AG04449 (cell line): ENCODE data around the gene MRAS.
"Not testable (repeated sequence)": the region's sequence is repeated elsewhere in the genome, so short reads cannot be mapped to it uniquely, and the experiment has no call there.

Experiments
- CTCF ChIA-PET: fragments of 350-600 bp; formaldehyde crosslinking; extraction: SDS; loops from one replicate; lab custom pipeline; 2021; ENCODE audit warnings: antibody characterized with exemption; lab: Yijun Ruan, JAX
- POLR2A ChIA-PET: fragments of 400-600, 350-600 bp; formaldehyde crosslinking; extraction: SDS; loops from one replicate; lab custom pipeline; 2020; ENCODE audit warnings: antibody characterized with exemption, inconsistent platforms; lab: Yijun Ruan, JAX
- DNase-seq: peaks from one replicate; pipeline ENCODE4 v3.0.0-alpha.2; 2010; ENCODE audit warnings: low read depth, low spot score
- H3K4me3 ChIP-seq: 2 replicates; pipeline ENCODE4 v1.5.1; 2011; ENCODE audit warnings: low read depth, mild to moderate bottlenecking, control low read depth, low read length
- CTCF ChIP-seq: IDR thresholded peaks from one replicate; pipeline ENCODE4 v1.5.1; 2011; ENCODE audit warnings: mild to moderate bottlenecking, moderate library complexity, low read length, control low read depth, inconsistent platforms; ENCODE audit not compliant: insufficient read depth; ENCODE audit errors: missing control alignments

MRAS gene

GRCh38 chr3:138450181-138450580, 101.8 kb downstream of the MRAS start:
- POLR2A ChIA-PET: no interaction called here
- H3K4me3 ChIP-seq: no peak overlapping the region
- no peak for TF ChIP-seq CTCF
- CTCF ChIA-PET: interaction anchor here (1.1 to 2.6 kb wide), 3 partner anchors 29 to 465 kb away, joined by 3 to 10 read pairs (median 6); no protein-coding TSS in a partner anchor
- no peak for DNase-seq

DNA sequence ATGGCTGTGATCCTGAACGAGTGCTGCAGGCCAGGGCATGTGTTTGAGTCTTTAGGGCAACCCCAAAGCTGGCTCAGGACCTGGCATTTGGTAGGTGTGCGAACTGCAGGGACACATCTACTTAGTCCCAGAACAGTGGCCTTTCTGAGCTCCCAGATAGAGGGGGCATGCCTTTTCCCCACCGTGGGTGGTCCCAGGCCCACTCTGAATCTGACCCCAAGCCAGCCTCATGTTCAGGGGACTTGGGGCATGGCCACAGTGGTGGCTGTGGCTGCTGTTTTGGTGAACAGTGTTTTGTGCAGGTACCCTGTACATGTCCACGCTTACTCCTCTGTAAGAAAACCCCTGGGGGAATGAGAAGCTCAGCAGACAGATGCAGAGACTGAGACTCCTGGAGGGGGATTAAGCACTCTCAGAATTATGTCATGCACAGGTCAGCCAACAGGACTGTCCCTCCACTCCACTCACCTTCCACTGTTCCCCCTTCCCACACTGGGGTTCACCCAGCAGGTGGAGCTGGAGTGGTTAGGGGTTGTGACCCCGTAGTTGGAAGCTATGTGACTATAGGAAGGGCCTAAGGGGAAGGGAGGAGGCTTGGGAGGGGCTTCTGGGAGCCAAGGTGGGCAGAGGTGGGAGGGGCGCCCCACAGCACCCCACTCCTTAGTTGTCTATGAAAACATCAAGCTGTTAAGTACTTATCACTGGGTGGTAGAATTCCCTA, 102.5 kb downstream of the MRAS start:
- POLR2A ChIA-PET: no interaction called here
- CTCF ChIA-PET: interaction anchor here (1.0 to 2.6 kb wide), 3 partner anchors 17 to 464 kb away, joined by 3 to 10 read pairs (median 3); no protein-coding TSS in a partner anchor
- H3K4me3 ChIP-seq: no peak overlapping the region
- no peak for TF ChIP-seq CTCF
- DNase-seq: no peak

GRCh38 chr3:138451595-138452162, 103.3 kb downstream of the MRAS start:
- CTCF ChIA-PET: interaction anchor here (1.0 to 2.6 kb wide), 2 partner anchors 16 to 34 kb away, joined by 3 to 10 read pairs; no protein-coding TSS in a partner anchor
- no peak for TF ChIP-seq CTCF
- DNase-seq: no peak
- POLR2A ChIA-PET: no interaction called here
- H3K4me3 ChIP-seq: no peak overlapping the region

DNA sequence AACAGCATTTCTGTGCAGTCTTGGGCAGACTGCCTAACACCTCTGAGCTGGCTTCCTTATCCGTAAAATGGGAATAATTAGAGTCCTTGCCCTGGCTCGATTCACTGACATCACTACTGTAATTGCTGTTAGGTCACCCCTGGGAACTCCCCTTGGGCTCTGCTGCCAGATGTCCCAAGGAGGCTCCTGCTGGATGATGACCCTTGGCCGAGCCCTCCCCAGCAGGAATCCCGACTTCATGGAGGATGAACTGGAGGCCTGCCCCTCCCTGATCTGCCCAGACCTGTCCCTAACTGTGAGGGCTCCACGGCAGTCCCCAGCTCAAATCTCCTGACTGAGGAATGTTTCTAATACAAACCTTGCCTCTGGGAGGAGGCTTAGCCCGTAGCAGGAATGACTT, 104.1 kb downstream of the MRAS start:
- ChIA-PET POLR2A (no interaction called here), CTCF (interaction anchor here (2.6 kb wide), 1 partner anchor 34 kb away, joined by 10 read pairs; no protein-coding TSS in a partner anchor)
- no peak for TF ChIP-seq CTCF
- DNase-seq: no peak
- H3K4me3 ChIP-seq: no peak overlapping the region

DNA sequence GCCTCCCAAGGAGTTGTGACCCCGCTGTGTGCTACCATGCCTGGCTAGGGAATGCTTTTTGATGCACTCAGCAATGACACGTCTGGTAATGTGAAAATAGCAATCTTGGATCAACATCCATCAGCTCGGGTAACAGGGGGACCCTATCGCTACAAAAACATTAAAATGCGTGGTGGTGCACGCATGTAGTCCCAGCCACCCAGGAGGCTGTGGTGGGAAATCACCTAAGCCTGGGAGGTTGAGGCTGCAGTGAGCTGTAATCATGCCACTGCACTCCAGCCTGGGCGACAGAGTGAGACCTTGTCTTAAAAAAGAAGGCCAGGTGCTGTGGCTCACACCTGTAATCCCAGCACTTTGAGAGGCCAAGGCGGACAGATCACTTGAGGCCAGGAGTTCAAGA, 105.6 kb downstream of the MRAS start:
- H3K4me3 ChIP-seq, POLR2A ChIA-PET, CTCF ChIA-PET, DNase-seq: not testable (repeated sequence)
